Astrocyte of the spinal cord (primary cell): ENCODE data around the gene NEURL1B.
A peak's percentile ranks its signal among the peaks of the same experiment; 100 is the strongest.

Experiments
- DNase-seq: peaks from one replicate; pipeline ENCODE4 v3.0.0; 2011; ENCODE audit warnings: low read depth, low spot score
- H3K4me3 ChIP-seq: 2 replicates; pipeline ENCODE4 v1.5.1; 2011; ENCODE audit warnings: low read depth, mild to moderate bottlenecking, low read length, moderate library complexity
- in situ Hi-C: cut with HindIII; loops from 2 replicates; pipeline ENCODE4 v1.10.0; 2017; ENCODE audit warnings: low sequenced_read_pairs
- TF ChIP-seq, protein P1 (sequence below): IDR thresholded peaks from 2 replicates; pipeline ENCODE4 v1.5.1; 2012; ENCODE audit warnings: low read depth, mild to moderate bottlenecking, low read length, inconsistent platforms

The NEURL1B gene

DNA sequence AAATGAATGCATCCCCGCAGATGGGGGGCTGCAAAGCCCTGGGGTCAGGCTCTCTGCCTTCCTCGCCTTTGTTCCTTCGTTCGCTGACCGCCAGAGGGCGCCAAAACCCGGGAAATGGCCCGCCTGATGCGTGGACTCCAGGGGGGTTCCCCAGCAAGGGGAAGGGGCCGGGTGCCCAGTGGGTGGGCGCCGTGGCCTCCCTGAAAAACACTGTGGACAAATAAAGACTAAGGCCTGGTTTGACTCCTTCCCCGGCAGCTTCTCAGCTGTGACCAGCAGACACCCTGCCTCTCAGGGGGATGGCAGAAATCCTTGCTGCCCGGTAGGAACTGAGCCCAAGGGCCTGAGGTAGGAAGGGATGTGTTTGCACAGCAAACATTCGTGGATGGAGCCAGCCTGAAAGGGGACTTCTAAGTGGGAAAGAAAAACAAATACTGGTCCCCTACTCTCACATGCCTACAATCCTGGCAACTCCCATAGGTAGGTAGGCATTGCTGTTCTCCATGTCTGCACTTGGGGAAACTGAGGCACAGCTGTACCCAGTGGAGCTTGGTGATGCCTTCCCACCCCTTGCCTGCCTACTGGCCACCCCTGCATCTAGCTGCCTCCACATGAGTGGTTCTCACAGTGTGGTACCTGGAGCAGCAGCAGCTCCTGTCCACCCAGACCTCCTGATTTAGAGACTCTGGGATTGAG, 72.2 kb downstream of the NEURL1B start:
- H3K4me3 ChIP-seq = no peak overlapping the region
- TF ChIP-seq, protein P1, sequence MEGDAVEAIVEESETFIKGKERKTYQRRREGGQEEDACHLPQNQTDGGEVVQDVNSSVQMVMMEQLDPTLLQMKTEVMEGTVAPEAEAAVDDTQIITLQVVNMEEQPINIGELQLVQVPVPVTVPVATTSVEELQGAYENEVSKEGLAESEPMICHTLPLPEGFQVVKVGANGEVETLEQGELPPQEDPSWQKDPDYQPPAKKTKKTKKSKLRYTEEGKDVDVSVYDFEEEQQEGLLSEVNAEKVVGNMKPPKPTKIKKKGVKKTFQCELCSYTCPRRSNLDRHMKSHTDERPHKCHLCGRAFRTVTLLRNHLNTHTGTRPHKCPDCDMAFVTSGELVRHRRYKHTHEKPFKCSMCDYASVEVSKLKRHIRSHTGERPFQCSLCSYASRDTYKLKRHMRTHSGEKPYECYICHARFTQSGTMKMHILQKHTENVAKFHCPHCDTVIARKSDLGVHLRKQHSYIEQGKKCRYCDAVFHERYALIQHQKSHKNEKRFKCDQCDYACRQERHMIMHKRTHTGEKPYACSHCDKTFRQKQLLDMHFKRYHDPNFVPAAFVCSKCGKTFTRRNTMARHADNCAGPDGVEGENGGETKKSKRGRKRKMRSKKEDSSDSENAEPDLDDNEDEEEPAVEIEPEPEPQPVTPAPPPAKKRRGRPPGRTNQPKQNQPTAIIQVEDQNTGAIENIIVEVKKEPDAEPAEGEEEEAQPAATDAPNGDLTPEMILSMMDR = peak; percentile 82
- peak; percentile 29 for DNase-seq
- in situ Hi-C loops = no loop called here

DNA sequence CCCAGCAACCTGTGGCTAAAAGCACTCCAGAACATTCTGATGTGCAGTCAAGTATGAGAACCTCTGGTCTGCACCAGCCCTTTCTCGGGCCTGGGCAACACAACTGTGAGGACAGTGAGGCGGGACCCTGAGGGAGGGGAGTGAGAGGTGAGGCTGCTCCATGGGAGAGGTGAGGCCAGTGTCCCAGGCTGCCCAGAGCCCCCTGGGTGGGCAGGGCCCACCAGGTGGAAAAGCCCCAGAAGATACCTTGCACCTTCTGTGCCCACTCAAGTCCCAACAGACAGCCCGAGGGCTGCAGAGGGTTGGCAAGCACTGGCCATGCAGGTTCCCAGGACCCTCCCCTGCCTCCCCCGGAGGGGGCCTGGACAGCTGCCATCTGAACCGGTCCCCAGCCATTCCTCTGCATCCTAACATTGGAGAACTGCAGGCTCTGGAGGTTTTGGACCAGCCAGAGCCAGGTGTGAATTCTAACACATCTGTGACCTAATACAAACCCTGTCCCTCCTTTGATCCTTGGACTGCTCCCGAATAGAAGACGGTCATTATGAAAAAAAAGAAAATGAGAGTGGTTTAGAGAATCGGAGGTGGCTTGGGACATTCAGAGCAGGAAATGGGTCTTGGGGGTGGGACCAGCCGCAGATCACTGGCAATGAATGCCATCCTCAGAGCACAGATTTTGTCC, 72.9 kb downstream of the NEURL1B start:
- in situ Hi-C loops = no loop called here
- H3K4me3 ChIP-seq = no peak overlapping the region
- no peak for DNase-seq
- TF ChIP-seq, protein P1 = no peak

DNA sequence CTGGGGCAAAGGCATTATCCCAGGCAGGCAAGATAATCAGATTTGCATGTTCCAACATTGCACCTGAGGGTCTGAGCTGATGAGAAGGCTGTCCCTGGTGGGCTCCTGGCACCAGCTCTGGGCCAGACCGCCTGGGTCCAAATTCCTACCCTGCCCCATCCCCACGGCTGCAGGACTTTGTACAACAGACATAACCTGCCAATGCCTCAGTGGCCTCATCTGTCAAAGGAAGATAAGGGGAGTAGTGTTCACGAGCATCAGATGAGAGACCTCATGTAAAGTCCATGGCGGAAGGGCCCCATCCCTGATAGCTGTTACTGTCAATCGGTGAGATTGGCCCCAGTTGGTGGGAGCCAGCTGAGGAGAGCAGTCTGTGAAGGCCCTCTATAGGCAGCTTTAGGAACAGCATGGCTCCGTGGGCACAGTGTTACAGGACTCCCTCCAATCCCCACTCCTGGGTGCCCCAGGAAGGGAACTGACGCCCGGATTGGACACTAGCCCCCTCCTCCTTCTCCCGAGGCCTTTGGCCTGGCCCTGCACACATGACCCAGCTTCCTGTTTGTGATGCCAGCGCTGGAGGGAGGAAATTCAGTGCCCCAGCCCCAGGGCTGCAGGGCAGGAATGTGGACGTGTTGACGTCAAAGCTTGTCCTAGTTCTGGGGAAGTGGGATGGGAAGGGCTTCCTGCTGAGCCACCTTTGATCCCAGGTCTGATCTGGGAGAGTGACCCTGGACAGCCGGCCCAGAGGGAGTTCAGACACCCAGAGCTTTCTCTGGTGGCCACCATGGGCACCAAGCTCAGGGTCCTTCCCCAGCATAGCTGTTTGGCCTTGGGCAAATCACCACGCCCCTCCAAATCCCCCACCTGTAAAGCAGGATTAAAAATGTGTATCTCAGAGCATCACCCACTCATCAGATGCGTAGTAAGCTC, 73.7 kb downstream of the NEURL1B start:
- TF ChIP-seq, protein P1 = peak; percentile 93
- no peak overlapping the region for H3K4me3 ChIP-seq
- in situ Hi-C loops = no loop called here
- peak; percentile 61 for DNase-seq

DNA sequence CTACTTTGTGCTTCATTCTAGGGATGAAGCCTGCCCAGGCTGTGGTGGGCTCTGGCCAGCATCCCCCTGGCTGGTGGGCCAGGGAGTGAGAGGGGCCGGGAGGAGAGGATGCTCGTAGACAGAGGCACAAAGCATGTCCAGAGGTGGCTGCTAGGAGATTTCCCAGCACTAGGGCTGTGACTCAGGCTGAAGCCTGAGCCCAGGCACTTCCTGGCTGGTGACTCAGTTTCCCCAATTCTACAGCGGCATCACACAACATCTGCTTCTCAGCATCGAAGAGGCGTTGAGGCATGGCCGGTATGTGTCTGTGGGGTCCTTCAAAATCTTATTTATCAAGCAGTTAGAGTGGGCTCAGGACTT, 74.3 kb downstream of the NEURL1B start:
- TF ChIP-seq, protein P1 = no peak
- no peak overlapping the region for H3K4me3 ChIP-seq
- in situ Hi-C loops = no loop called here
- no peak for DNase-seq

DNA sequence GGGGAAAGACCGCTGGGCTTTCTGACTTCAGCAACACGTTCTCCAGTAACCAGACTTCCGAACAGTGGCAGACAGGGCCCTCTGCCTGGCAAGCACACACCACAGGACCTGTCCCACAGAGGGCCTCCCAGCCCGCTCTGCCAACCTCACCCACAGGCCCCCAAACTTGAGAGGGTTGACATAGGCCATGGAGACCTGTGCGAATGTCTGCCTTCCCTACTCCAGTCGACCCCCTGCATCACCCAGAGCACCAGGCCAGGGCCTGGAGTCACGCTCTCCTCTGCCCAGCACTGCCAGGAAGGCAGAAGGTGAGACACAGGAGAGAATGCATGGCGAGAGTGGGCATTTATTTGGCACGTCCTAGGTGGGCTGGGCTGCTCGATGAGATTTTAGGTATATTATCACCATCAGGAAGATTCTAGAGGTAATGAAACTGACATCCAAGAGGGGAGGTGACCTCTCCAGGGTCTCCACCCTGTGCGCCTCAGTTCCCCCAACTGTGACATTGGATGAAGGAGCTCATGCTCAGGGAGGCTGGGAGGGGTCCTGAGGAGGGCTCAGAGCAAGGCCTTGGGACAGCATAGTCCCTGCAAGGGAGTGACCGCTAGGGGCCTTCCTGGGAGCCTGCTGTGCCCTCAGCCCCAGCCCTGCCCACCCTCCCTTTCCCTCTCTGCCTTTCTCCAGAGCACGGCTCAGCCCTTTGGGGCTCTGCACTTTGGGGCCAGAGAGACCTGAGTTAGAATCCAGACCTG, 75.0 kb downstream of the NEURL1B start:
- H3K4me3 ChIP-seq = no peak overlapping the region
- TF ChIP-seq, protein P1 = peak; percentile 12
- in situ Hi-C loops = no loop called here
- no peak for DNase-seq

DNA sequence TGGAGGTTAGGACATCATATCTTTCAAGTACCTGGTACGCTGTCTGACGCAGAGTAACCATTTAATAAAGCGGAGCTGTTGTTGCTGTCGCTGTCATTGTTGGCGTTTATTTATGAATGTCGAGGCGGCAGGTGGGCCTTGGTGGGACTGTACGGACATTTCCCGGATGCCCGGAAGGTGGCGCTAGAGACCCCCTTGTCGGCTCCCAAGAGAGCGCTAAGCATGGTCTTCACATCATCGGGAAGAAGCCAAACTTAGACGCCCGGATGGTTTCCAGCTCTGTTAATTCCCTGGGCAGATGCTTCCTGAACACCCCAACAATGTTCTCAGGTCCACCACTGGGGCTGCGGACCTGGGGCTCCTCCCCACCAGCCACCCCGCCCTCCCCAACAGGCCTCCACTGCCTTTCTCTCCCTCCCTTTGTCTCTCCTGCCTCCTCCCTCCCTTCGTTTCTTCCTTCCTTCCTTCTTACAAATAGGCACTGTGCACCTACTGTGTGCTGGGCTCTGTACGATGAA, 75.8 kb downstream of the NEURL1B start:
- DNase-seq = peak; percentile 83
- in situ Hi-C loops = no loop called here
- TF ChIP-seq, protein P1 = peak; percentile 85
- no peak overlapping the region for H3K4me3 ChIP-seq
